GM23338 (cell line): Measurements from ENCODE around the gene SHF. TPM values are rescaled to one million over a fixed set of nuclear protein-coding genes. Genes with fewer than 3 reads are reported as not detected.
A peak's percentile ranks its signal among the peaks of the same experiment; 100 is the strongest.

ENCODE experiments used
- ATAC-seq: fragments of 200-7000 bp; cut with Tn5 transposase; 3 replicates; pipeline ENCODE4 v1.9.1; 2020
- DNase-seq: peaks from one replicate; pipeline ENCODE4 v3.0.0-alpha.2; 2015; ENCODE audit warnings: low spot score
- H2AFZ ChIP-seq: fragments of 200-600 bp; sonication (generic); 2 replicates; pipeline ENCODE4 v1.8.0; 2016; ENCODE audit warnings: antibody characterized with exemption, mild to moderate bottlenecking, moderate library complexity
- H3F3A ChIP-seq: fragments of 200-600 bp; sonication (generic); replicated peaks from 2 replicates; pipeline ENCODE4 v1.8.0; 2017; ENCODE audit warnings: antibody characterized with exemption, mixed run types, low read depth
- H3K27ac ChIP-seq: fragments of 200-600 bp; sonication (generic); 2 replicates; pipeline ENCODE4 v1.6.1; 2016; ENCODE audit warnings: low read depth
- H3K27me3 ChIP-seq: fragments of 200-600 bp; sonication (generic); 2 replicates; pipeline ENCODE4 v1.8.0; 2016; ENCODE audit warnings: mild to moderate bottlenecking, mixed run types, moderate library complexity; ENCODE audit not compliant: insufficient read depth
- H3K36me3 ChIP-seq: fragments of 200-600 bp; sonication (generic); 2 replicates; pipeline ENCODE4 v1.8.0; 2016; ENCODE audit warnings: mild to moderate bottlenecking; ENCODE audit not compliant: insufficient read depth
- H3K4me1 ChIP-seq: fragments of 200-600 bp; sonication (generic); 2 replicates; pipeline ENCODE4 v1.8.0; 2016; ENCODE audit warnings: mild to moderate bottlenecking, moderate library complexity; ENCODE audit not compliant: insufficient read depth
- H3K4me2 ChIP-seq: fragments of 200-600 bp; sonication (generic); 2 replicates; pipeline ENCODE4 v1.7.1; 2017; ENCODE audit warnings: mixed run types
- H3K4me3 ChIP-seq: fragments of 200-600 bp; sonication (generic); 2 replicates; pipeline ENCODE4 v1.6.1; 2016; ENCODE audit warnings: mixed run types
- H3K79me2 ChIP-seq: fragments of 200-600 bp; sonication (generic); replicated peaks from 2 replicates; pipeline ENCODE4 v1.8.0; 2017; ENCODE audit warnings: mild to moderate bottlenecking; ENCODE audit not compliant: insufficient read depth
- H3K9me2 ChIP-seq: fragments of 200-600 bp; sonication (generic); 2 replicates; pipeline ENCODE4 v1.8.0; 2017; ENCODE audit not compliant: insufficient read depth
- H4K20me1 ChIP-seq: fragments of 200-600 bp; sonication (generic); replicated peaks from 2 replicates; pipeline ENCODE4 v1.8.0; 2017; ENCODE audit warnings: mild to moderate bottlenecking; ENCODE audit not compliant: insufficient read depth
- H3K27ac Mint-ChIP-seq: 2 replicates; pipeline ENCODE4 v1.8.0; 2020; ENCODE audit warnings: inconsistent platforms, mild to moderate bottlenecking, moderate library complexity, mixed read lengths
- H3K27me3 Mint-ChIP-seq: 3 replicates; pipeline ENCODE4 v1.8.0; 2022; ENCODE audit warnings: low read depth, mild to moderate bottlenecking, moderate library complexity, mixed read lengths, inconsistent platforms; ENCODE audit not compliant: insufficient read depth, poor library complexity
- H3K36me3 Mint-ChIP-seq: 3 replicates; pipeline ENCODE4 v1.8.0; 2021; ENCODE audit warnings: low read depth, mild to moderate bottlenecking, inconsistent platforms, moderate library complexity, mixed read lengths
- H3K4me1 Mint-ChIP-seq: 3 replicates; pipeline ENCODE4 v1.8.0; 2020; ENCODE audit warnings: mild to moderate bottlenecking, inconsistent platforms, mixed read lengths
- H3K4me3 Mint-ChIP-seq: 3 replicates; pipeline ENCODE4 v1.8.0; 2021; ENCODE audit warnings: moderate library complexity, mild to moderate bottlenecking, inconsistent platforms, mixed read lengths
- H3K9me3 Mint-ChIP-seq: 3 replicates; pipeline ENCODE4 v1.8.0; 2020; ENCODE audit warnings: moderate library complexity, mild to moderate bottlenecking, inconsistent platforms, mixed read lengths
- EZH2 ChIP-seq: fragments of 200-600 bp; sonication (generic); IDR thresholded peaks from one replicate; pipeline ENCODE4 v1.8.0; 2017; ENCODE audit warnings: antibody characterized with exemption, mild to moderate bottlenecking, low read depth; ENCODE audit not compliant: unreplicated experiment
- EZH2phosphoT487 ChIP-seq: fragments of 200-600 bp; sonication (generic); IDR thresholded peaks from one replicate; pipeline ENCODE4 v1.8.1; 2018; ENCODE audit warnings: antibody characterized with exemption; ENCODE audit not compliant: unreplicated experiment
- JUNB ChIP-seq: IDR thresholded peaks from one replicate; pipeline ENCODE4 v1.6.1; 2016; ENCODE audit warnings: antibody characterized with exemption; ENCODE audit not compliant: unreplicated experiment
- NANOG ChIP-seq: IDR thresholded peaks from 2 replicates; pipeline ENCODE4 v1.6.1; 2016; ENCODE audit warnings: antibody characterized with exemption, borderline replicate concordance
- POLR2AphosphoS5 ChIP-seq: IDR thresholded peaks from 2 replicates; pipeline ENCODE4 v1.6.1; 2016; ENCODE audit warnings: antibody characterized with exemption, low read depth
- STAT1 ChIP-seq: IDR thresholded peaks from one replicate; pipeline ENCODE4 v1.6.1; 2016; ENCODE audit warnings: antibody characterized with exemption; ENCODE audit not compliant: unreplicated experiment
- ZNF114 ChIP-seq: fragments of 250-450 bp; sonication (Bioruptor Pico); IDR thresholded peaks from 2 replicates; pipeline ENCODE4 v1.5.0; 2020; ENCODE audit warnings: mild to moderate bottlenecking, moderate library complexity
- ZNF331 ChIP-seq: fragments of 250-450 bp; sonication (Bioruptor Pico); IDR thresholded peaks from 2 replicates; pipeline ENCODE4 v1.5.0; 2020; ENCODE audit warnings: low read depth, mild to moderate bottlenecking, moderate library complexity
- polyA plus RNA-seq: library from polyadenylated mRNA; unstranded; fragments of >200 nt; fragmentation: Nextera tagmentation; extraction: Ambion mirVana; gene quantifications from 2 replicates; pipeline ENCODE4 v1.2.1, GENCODE V29; 2016
- total RNA-seq: library from RNA; depleted of rRNA; stranded (reverse); fragments of >200 nt; shearing (Covaris generic); gene quantifications from 2 replicates; pipeline ENCODE4 v1.2.3, GENCODE V29; 2014
- TF ChIP-seq, protein P1 (sequence below): IDR thresholded peaks from 2 replicates; pipeline ENCODE4 v1.6.1; 2016; ENCODE audit warnings: antibody characterized with exemption
- TF ChIP-seq, protein P2 (sequence below), 2 experiments: fragments of 200-600 bp in 1 of 2; sonication (generic) in 1 of 2; conservative IDR thresholded peaks; 2 replicates each; pipeline versions ENCODE4 v1.5.1 to v1.6.1; 2016 to 2017; ENCODE audit warnings: antibody characterized with exemption in 2 of 2, low read depth in 2 of 2, mild to moderate bottlenecking in 2 of 2, moderate library complexity in 1 of 2
- TF ChIP-seq, protein P3 (sequence below): fragments of 250-450 bp; sonication (Bioruptor Pico); IDR thresholded peaks from 2 replicates; pipeline ENCODE4 v1.5.0; 2020; ENCODE audit warnings: mild to moderate bottlenecking, moderate library complexity

The SHF gene
- total and polyA plus RNA-seq, 2 experiments from 2014 or later: 5.8 to 15.6 TPM

DNA sequence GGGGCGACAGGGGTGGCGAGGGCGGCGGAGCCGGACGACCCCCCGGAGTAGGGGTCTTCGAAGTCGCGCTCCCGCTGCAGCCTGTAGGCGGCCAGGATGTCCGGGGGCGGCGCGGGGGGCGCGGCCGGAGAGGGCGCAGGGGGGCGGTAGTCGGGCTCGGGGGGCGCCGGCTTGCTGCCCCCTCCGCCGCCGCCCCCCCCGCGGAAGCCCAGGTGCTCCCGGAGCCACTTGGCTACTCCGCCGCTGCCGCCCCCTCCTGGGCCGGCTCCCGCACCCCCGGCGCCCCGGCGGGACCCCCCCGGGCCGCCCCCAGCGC, 230 bp downstream of the SHF start:
- no peak for TF ChIP-seq JUNB
- TF ChIP-seq, protein P1, sequence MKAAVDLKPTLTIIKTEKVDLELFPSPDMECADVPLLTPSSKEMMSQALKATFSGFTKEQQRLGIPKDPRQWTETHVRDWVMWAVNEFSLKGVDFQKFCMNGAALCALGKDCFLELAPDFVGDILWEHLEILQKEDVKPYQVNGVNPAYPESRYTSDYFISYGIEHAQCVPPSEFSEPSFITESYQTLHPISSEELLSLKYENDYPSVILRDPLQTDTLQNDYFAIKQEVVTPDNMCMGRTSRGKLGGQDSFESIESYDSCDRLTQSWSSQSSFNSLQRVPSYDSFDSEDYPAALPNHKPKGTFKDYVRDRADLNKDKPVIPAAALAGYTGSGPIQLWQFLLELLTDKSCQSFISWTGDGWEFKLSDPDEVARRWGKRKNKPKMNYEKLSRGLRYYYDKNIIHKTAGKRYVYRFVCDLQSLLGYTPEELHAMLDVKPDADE: no peak
- no peak for TF ChIP-seq NANOG
- no peak for TF ChIP-seq ZNF114
- no peak for TF ChIP-seq EZH2
- TF ChIP-seq STAT1: no peak
- TF ChIP-seq, protein P2, sequence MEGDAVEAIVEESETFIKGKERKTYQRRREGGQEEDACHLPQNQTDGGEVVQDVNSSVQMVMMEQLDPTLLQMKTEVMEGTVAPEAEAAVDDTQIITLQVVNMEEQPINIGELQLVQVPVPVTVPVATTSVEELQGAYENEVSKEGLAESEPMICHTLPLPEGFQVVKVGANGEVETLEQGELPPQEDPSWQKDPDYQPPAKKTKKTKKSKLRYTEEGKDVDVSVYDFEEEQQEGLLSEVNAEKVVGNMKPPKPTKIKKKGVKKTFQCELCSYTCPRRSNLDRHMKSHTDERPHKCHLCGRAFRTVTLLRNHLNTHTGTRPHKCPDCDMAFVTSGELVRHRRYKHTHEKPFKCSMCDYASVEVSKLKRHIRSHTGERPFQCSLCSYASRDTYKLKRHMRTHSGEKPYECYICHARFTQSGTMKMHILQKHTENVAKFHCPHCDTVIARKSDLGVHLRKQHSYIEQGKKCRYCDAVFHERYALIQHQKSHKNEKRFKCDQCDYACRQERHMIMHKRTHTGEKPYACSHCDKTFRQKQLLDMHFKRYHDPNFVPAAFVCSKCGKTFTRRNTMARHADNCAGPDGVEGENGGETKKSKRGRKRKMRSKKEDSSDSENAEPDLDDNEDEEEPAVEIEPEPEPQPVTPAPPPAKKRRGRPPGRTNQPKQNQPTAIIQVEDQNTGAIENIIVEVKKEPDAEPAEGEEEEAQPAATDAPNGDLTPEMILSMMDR (conservative IDR thresholded peaks at IDR 0.05; ENCODE audit: low read depth in 2 of 2): no peak
- TF ChIP-seq POLR2AphosphoS5: no peak
- TF ChIP-seq EZH2phosphoT487: no peak
- TF ChIP-seq ZNF331 (CRISPR knock-in tag): no peak
- H3K4me3 Mint-ChIP-seq: peak overlapping the region; percentile 95; the same call in 2 of the 3 replicates

DNA sequence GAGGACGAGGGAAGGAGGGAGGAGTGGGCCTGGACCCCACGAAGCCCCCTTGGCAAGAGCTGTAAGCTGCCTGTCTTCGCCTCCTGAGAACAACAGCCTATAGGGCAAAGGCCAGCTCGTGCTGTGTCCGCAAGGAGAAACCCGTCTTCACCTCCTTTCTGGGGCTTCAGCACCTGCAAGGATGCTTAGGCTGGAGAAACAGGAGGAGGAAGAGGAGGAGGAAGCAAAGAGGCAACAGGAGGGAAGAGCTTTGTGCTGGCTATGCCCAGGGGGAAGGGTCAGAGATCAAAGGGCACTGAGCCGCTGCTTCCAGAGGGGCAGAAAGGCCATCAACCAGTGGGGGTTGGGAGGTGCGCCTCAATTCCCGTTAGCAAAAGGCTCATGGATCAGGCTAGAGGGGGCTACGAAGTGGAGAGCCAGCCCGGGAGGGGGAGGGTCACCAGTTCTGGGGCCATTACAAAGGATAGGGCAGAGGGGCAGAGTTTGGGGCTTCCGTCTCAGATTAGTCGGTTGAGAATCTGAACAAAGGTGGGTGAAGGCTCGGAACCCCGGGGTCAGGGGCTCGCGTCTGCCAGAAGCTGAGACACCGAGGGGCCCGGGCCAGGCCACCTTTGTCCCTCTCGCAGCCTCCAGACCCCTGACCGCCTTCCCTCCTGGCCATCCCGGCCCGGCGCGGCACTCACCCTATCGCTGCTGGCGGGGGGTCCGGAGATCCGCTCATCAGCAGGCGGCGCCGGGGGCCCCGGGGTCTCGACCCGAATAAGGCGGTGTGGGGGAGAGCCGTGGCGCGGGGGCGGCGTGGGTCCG, 792 bp downstream of the SHF start:
- ATAC-seq: peak; percentile 42
- Mint-ChIP-seq H3K27me3 (peaks cover 37% of the 10 kb centered on the region), H3K9me3 (peaks cover 3% of the 10 kb centered on the region; the same call in 2 of the 3 replicates), H3K4me3 (peak overlapping the region; percentile 95), H3K36me3 (no peaks in the 10 kb centered on the region; the same call in 2 of the 3 replicates), H3K4me1 (peaks cover 52% of the 10 kb centered on the region), H3K27ac (peak overlapping the region; percentile 59; the same call in 1 of the 2 replicates)
- peak overlapping the region; percentile 86 for H3K4me3 ChIP-seq
- peaks cover 8% of the 10 kb centered on the region; the same call in 1 of the 2 replicates for H4K20me1 ChIP-seq
- H3K9me2 ChIP-seq: 0 out of 2 replicates have a peak, but pooled peaks cover 3% of the 10 kb centered on the region
- peaks cover 41% of the 10 kb centered on the region for H3K4me1 ChIP-seq
- peak overlapping the region; percentile 66; the same call in 1 of the 2 replicates for H2AFZ ChIP-seq
- peaks cover 25% of the 10 kb centered on the region for H3K79me2 ChIP-seq
- H3K36me3 ChIP-seq: no peaks in the 10 kb centered on the region
- peaks cover 48% of the 10 kb centered on the region for H3K27me3 ChIP-seq
- no peaks in the 10 kb centered on the region for H3F3A ChIP-seq
- peak overlapping the region; percentile 95 for H3K4me2 ChIP-seq
- peak; percentile 74 for DNase-seq
- H3K27ac ChIP-seq: no peak overlapping the region
- TF ChIP-seq, protein P1: no peak
- TF ChIP-seq, protein P3, sequence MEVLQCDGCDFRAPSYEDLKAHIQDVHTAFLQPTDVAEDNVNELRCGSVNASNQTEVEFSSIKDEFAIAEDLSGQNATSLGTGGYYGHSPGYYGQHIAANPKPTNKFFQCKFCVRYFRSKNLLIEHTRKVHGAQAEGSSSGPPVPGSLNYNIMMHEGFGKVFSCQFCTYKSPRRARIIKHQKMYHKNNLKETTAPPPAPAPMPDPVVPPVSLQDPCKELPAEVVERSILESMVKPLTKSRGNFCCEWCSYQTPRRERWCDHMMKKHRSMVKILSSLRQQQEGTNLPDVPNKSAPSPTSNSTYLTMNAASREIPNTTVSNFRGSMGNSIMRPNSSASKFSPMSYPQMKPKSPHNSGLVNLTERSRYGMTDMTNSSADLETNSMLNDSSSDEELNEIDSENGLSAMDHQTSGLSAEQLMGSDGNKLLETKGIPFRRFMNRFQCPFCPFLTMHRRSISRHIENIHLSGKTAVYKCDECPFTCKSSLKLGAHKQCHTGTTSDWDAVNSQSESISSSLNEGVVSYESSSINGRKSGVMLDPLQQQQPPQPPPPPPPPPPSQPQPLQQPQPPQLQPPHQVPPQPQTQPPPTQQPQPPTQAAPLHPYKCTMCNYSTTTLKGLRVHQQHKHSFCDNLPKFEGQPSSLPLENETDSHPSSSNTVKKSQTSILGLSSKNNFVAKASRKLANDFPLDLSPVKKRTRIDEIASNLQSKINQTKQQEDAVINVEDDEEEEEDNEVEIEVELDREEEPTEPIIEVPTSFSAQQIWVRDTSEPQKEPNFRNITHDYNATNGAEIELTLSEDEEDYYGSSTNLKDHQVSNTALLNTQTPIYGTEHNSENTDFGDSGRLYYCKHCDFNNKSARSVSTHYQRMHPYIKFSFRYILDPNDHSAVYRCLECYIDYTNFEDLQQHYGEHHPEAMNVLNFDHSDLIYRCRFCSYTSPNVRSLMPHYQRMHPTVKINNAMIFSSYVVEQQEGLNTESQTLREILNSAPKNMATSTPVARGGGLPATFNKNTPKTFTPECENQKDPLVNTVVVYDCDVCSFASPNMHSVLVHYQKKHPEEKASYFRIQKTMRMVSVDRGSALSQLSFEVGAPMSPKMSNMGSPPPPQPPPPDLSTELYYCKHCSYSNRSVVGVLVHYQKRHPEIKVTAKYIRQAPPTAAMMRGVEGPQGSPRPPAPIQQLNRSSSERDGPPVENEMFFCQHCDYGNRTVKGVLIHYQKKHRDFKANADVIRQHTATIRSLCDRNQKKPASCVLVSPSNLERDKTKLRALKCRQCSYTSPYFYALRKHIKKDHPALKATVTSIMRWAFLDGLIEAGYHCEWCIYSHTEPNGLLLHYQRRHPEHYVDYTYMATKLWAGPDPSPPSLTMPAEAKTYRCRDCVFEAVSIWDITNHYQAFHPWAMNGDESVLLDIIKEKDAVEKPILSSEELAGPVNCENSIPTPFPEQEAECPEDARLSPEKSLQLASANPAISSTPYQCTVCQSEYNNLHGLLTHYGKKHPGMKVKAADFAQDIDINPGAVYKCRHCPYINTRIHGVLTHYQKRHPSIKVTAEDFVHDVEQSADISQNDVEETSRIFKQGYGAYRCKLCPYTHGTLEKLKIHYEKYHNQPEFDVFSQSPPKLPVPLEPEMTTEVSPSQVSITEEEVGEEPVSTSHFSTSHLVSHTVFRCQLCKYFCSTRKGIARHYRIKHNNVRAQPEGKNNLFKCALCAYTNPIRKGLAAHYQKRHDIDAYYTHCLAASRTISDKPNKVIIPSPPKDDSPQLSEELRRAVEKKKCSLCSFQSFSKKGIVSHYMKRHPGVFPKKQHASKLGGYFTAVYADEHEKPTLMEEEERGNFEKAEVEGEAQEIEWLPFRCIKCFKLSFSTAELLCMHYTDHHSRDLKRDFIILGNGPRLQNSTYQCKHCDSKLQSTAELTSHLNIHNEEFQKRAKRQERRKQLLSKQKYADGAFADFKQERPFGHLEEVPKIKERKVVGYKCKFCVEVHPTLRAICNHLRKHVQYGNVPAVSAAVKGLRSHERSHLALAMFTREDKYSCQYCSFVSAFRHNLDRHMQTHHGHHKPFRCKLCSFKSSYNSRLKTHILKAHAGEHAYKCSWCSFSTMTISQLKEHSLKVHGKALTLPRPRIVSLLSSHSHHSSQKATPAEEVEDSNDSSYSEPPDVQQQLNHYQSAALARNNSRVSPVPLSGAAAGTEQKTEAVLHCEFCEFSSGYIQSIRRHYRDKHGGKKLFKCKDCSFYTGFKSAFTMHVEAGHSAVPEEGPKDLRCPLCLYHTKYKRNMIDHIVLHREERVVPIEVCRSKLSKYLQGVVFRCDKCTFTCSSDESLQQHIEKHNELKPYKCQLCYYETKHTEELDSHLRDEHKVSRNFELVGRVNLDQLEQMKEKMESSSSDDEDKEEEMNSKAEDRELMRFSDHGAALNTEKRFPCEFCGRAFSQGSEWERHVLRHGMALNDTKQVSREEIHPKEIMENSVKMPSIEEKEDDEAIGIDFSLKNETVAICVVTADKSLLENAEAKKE (CRISPR knock-in tag): no peak

More for the DNA sequence above, 230 bp downstream of the SHF start:
- Histone ChIP-seq H2AFZ (no peak overlapping the region), H3F3A (no peaks in the 10 kb centered on the region), H3K27ac (no peak overlapping the region), H3K79me2 (peaks cover 21% of the 10 kb centered on the region), H3K4me2 (peak overlapping the region; percentile 95), H3K4me3 (peak overlapping the region; percentile 86), H3K9me2 (0 out of 2 replicates have a peak, but pooled peaks cover 3% of the 10 kb centered on the region), H3K4me1 (peaks cover 35% of the 10 kb centered on the region), H3K27me3 (peaks cover 48% of the 10 kb centered on the region), H3K36me3 (no peaks in the 10 kb centered on the region), H4K20me1 (peaks cover 8% of the 10 kb centered on the region; the same call in 1 of the 2 replicates)
- Mint-ChIP-seq H3K36me3 (no peaks in the 10 kb centered on the region; the same call in 2 of the 3 replicates), H3K27ac (no peak overlapping the region), H3K9me3 (peaks cover 3% of the 10 kb centered on the region; the same call in 2 of the 3 replicates), H3K27me3 (peaks cover 37% of the 10 kb centered on the region), H3K4me1 (peaks cover 46% of the 10 kb centered on the region)
- DNase-seq: no peak
- ATAC-seq: peak; percentile 7; the same call in 2 of the 3 replicates
